Liver (tissue), 3 donors: ENCODE data around the gene TMEM145.

ENCODE experiments used
- EGR1 ChIP-seq, 2 donors: IDR thresholded peaks; 2 replicates each; pipeline ENCODE4 v1.6.1; 2016 to 2018; ENCODE audit warnings: antibody characterized with exemption in 2 of 2, low read depth in 2 of 2
- GABPA ChIP-seq, 2 donors: IDR thresholded peaks in 1 of 2; conservative IDR thresholded peaks in 1 of 2; 2 replicates each; pipeline ENCODE4 v1.6.1; 2016; ENCODE audit warnings: antibody characterized with exemption in 2 of 2, mild to moderate bottlenecking in 1 of 2, moderate library complexity in 1 of 2
- JUND ChIP-seq, 2 donors: IDR thresholded peaks; 2 replicates each; pipeline ENCODE4 v1.6.1; 2016; ENCODE audit warnings: antibody characterized with exemption in 2 of 2
- NR2F2 ChIP-seq: IDR thresholded peaks from 2 replicates; pipeline ENCODE4 v1.6.1; 2016; ENCODE audit warnings: antibody characterized with exemption
- RXRA ChIP-seq, 2 donors: IDR thresholded peaks; 2 replicates each; pipeline ENCODE4 v1.6.1; 2017 to 2018; ENCODE audit warnings: antibody characterized with exemption in 2 of 2, mild to moderate bottlenecking in 1 of 2
- SP1 ChIP-seq: IDR thresholded peaks from 2 replicates; pipeline ENCODE4 v1.6.1; 2018; ENCODE audit warnings: antibody characterized with exemption, mild to moderate bottlenecking
- TAF1 ChIP-seq: conservative IDR thresholded peaks from 2 replicates; pipeline ENCODE4 v1.6.1; 2016; ENCODE audit warnings: antibody characterized with exemption, mild to moderate bottlenecking
- YY1 ChIP-seq: IDR thresholded peaks from 2 replicates; pipeline ENCODE4 v1.6.1; 2016; ENCODE audit warnings: antibody characterized with exemption, mild to moderate bottlenecking
- ZBTB33 ChIP-seq: IDR thresholded peaks from 2 replicates; pipeline ENCODE4 v1.6.1; 2016; ENCODE audit warnings: antibody characterized with exemption
- TF ChIP-seq, protein P1 (sequence below): fragments of 150-350 bp; IDR thresholded peaks from 2 replicates; pipeline ENCODE4 v1.5.1; 2017; ENCODE audit warnings: improper control_type of control experiment, low read depth, low read length; ENCODE audit not compliant: missing input control
- TF ChIP-seq, protein P2 (sequence below): IDR thresholded peaks from 2 replicates; pipeline ENCODE4 v1.6.1; 2016; ENCODE audit warnings: antibody characterized with exemption, mild to moderate bottlenecking
- TF ChIP-seq, protein P3 (sequence below): IDR thresholded peaks from 2 replicates; pipeline ENCODE4 v1.6.1; 2016; ENCODE audit warnings: antibody characterized with exemption
- donor health status: healthy.
- donor health status: healthy.

DNA sequence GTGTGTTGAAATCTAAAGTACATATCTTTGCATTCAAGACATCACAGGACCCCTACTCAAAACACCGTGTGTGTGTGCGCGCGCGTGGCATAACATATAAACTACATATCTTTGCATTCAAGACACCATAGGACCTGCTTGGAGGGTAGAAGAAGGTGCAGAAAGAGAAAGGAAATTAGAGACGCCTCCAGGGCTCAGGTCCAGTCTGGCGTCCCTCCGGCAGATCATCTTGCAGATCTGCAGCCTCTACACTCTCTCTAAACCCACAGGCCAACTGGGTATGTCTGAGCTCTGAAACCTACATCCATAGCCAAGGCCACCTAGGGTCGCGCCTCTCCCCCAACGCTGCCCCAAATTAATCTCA, 10.0 kb upstream of the TMEM145 start:
- TF ChIP-seq, protein P1, sequence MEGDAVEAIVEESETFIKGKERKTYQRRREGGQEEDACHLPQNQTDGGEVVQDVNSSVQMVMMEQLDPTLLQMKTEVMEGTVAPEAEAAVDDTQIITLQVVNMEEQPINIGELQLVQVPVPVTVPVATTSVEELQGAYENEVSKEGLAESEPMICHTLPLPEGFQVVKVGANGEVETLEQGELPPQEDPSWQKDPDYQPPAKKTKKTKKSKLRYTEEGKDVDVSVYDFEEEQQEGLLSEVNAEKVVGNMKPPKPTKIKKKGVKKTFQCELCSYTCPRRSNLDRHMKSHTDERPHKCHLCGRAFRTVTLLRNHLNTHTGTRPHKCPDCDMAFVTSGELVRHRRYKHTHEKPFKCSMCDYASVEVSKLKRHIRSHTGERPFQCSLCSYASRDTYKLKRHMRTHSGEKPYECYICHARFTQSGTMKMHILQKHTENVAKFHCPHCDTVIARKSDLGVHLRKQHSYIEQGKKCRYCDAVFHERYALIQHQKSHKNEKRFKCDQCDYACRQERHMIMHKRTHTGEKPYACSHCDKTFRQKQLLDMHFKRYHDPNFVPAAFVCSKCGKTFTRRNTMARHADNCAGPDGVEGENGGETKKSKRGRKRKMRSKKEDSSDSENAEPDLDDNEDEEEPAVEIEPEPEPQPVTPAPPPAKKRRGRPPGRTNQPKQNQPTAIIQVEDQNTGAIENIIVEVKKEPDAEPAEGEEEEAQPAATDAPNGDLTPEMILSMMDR = no peak
- no peak for TF ChIP-seq TAF1
- TF ChIP-seq YY1 = no peak
- no peak for TF ChIP-seq JUND (IDR thresholded peaks at IDR 0.05)
- TF ChIP-seq SP1 = no peak
- TF ChIP-seq EGR1 (IDR thresholded peaks at IDR 0.05; ENCODE audit: low read depth in 2 of 2) = no peak
- TF ChIP-seq GABPA (IDR thresholded peaks at IDR 0.05 in 1 of 2, conservative IDR thresholded peaks at IDR 0.05 in 1 of 2) = no peak
- TF ChIP-seq, protein P2, sequence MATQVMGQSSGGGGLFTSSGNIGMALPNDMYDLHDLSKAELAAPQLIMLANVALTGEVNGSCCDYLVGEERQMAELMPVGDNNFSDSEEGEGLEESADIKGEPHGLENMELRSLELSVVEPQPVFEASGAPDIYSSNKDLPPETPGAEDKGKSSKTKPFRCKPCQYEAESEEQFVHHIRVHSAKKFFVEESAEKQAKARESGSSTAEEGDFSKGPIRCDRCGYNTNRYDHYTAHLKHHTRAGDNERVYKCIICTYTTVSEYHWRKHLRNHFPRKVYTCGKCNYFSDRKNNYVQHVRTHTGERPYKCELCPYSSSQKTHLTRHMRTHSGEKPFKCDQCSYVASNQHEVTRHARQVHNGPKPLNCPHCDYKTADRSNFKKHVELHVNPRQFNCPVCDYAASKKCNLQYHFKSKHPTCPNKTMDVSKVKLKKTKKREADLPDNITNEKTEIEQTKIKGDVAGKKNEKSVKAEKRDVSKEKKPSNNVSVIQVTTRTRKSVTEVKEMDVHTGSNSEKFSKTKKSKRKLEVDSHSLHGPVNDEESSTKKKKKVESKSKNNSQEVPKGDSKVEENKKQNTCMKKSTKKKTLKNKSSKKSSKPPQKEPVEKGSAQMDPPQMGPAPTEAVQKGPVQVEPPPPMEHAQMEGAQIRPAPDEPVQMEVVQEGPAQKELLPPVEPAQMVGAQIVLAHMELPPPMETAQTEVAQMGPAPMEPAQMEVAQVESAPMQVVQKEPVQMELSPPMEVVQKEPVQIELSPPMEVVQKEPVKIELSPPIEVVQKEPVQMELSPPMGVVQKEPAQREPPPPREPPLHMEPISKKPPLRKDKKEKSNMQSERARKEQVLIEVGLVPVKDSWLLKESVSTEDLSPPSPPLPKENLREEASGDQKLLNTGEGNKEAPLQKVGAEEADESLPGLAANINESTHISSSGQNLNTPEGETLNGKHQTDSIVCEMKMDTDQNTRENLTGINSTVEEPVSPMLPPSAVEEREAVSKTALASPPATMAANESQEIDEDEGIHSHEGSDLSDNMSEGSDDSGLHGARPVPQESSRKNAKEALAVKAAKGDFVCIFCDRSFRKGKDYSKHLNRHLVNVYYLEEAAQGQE = no peak
- no peak for TF ChIP-seq RXRA (IDR thresholded peaks at IDR 0.05)
- TF ChIP-seq NR2F2 = no peak
- TF ChIP-seq, protein P3, sequence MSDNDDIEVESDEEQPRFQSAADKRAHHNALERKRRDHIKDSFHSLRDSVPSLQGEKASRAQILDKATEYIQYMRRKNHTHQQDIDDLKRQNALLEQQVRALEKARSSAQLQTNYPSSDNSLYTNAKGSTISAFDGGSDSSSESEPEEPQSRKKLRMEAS = no peak
- TF ChIP-seq ZBTB33 = no peak
